K562 (cell line): Measurements from ENCODE around the gene WWOX. TPM values are rescaled to one million over a fixed set of nuclear protein-coding genes. Genes with fewer than 3 reads are reported as not detected.

ENCODE experiments used
- ATAC-seq: fragments of 200-7000 bp; cut with Tn5 transposase; 3 replicates; pipeline ENCODE4 v1.9.1; 2020; ENCODE audit warnings: moderate library complexity
- BruUV-seq: library from RNA; stranded (reverse); fragments of 400-500 nt; replicated peaks from 2 replicates; lab custom pipeline; 2021; lab: Mats Ljungman, UMichigan
- CTCF ChIA-PET: fragments of 300-600 bp; formaldehyde crosslinking; extraction: SDS; loops from one replicate; lab custom pipeline; 2021; ENCODE audit warnings: low intra/inter-chr PET ratio; lab: Yijun Ruan, JAX
- POLR2A ChIA-PET: fragments of 300-600, 350-650 bp; sonication (Branson Sonifier 250); formaldehyde crosslinking; extraction: SDS; loops from one replicate; lab custom pipeline; 2021; ENCODE audit warnings: antibody characterized with exemption, inconsistent platforms; lab: Yijun Ruan, JAX
- DNase-seq, 4 experiments: peaks; one replicate each; pipeline versions ENCODE4 v3.0.0 to v3.0.0-alpha.2; 2011 to 2018; ENCODE audit warnings: low spot score in 3 of 4, mixed read lengths in 3 of 4; ENCODE audit errors: extremely low read depth in 1 of 4
- FAIRE-seq: peaks from 2 replicates; lab custom pipeline; 2011; peaks lifted over from hg19 to GRCh38; lab: Jason Lieb, UNC
- H2AFZ ChIP-seq: 2 replicates; pipeline ENCODE4 v1.6.0; 2011; ENCODE audit warnings: low read depth, low read length, control low read depth, inconsistent platforms
- H3K27ac ChIP-seq: fragments of 200-600 bp; 3 replicates; pipeline ENCODE4 v1.8.0; 2011; ENCODE audit warnings: low read depth, mild to moderate bottlenecking, control low read depth, inconsistent platforms, low read length, moderate library complexity, mixed read lengths; ENCODE audit errors: extremely low read depth
- H3K27me3 ChIP-seq, 2 experiments: fragments of 300-600 bp in 1 of 2; 2 replicates in 1 of 2; 3 replicates in 1 of 2; pipeline versions ENCODE4 v1.6.0 to v1.8.0; 2011; ENCODE audit warnings: inconsistent platforms in 2 of 2, low read length in 2 of 2, mild to moderate bottlenecking in 1 of 2, mixed read lengths in 1 of 2, moderate library complexity in 1 of 2; ENCODE audit not compliant: control insufficient read depth in 2 of 2, insufficient read depth in 2 of 2
- H3K36me3 ChIP-seq: fragments of 300-600 bp; 3 replicates; pipeline ENCODE4 v1.8.0; 2011; ENCODE audit warnings: mild to moderate bottlenecking, low read length, inconsistent platforms; ENCODE audit not compliant: control insufficient read depth, insufficient read depth
- H3K4me1 ChIP-seq, 2 experiments: fragments of 200-600 bp in 1 of 2; replicated peaks in 1 of 2; 2 replicates in 1 of 2; 3 replicates in 1 of 2; pipeline versions ENCODE4 v1.5.1 to v1.8.0; 2011; ENCODE audit warnings: inconsistent platforms in 2 of 2, low read length in 2 of 2, mild to moderate bottlenecking in 1 of 2, mixed read lengths in 1 of 2, moderate library complexity in 1 of 2; ENCODE audit not compliant: control insufficient read depth in 2 of 2, insufficient read depth in 2 of 2
- H3K4me2 ChIP-seq: 2 replicates; pipeline ENCODE4 v1.6.1; 2011; ENCODE audit warnings: low read length, control low read depth, inconsistent platforms, mixed read lengths; ENCODE audit not compliant: insufficient read depth
- H3K4me3 ChIP-seq: fragments of 200-600 bp; sonication (generic), shearing (Covaris generic); 2 replicates; pipeline ENCODE4 v1.5.1; 2016; ENCODE audit warnings: control low read depth, inconsistent platforms
- H3K79me2 ChIP-seq: fragments of 200-600 bp; 3 replicates; pipeline ENCODE4 v1.8.0; 2011; ENCODE audit warnings: low read length, inconsistent platforms; ENCODE audit not compliant: control insufficient read depth, insufficient read depth
- H3K9ac ChIP-seq, 2 experiments: 2 replicates each; pipeline versions ENCODE4 v1.6.0 to v1.6.1; 2011; ENCODE audit warnings: low read depth in 2 of 2, low read length in 2 of 2, control low read depth in 1 of 2, inconsistent platforms in 1 of 2, mild to moderate bottlenecking in 1 of 2, mixed read lengths in 1 of 2; ENCODE audit not compliant: insufficient read depth in 1 of 2
- H3K9me1 ChIP-seq: one replicate; pipeline ENCODE4 v1.6.0; 2011; ENCODE audit warnings: inconsistent platforms, mild to moderate bottlenecking, low read length, moderate library complexity; ENCODE audit not compliant: control insufficient read depth, insufficient read depth
- H3K9me3 ChIP-seq: replicated peaks from 2 replicates; pipeline ENCODE4 v1.5.1; 2011; ENCODE audit warnings: low read depth, low read length, inconsistent platforms; ENCODE audit not compliant: control insufficient read depth, insufficient read depth
- H4K20me1 ChIP-seq: replicated peaks from 2 replicates; pipeline ENCODE4 v1.6.1; 2011; ENCODE audit warnings: low read length, inconsistent platforms, mixed read lengths; ENCODE audit not compliant: control insufficient read depth, insufficient read depth
- CCAR2 ChIP-seq: fragments of 200-400 bp; formaldehyde crosslinking; IDR thresholded peaks from 2 replicates; pipeline ENCODE4 v1.6.1; 2017; ENCODE audit warnings: mild to moderate bottlenecking, low read depth, low read length
- CREB1 ChIP-seq, 2 experiments: sonication (generic) in 1 of 2; formaldehyde crosslinking in 1 of 2; IDR thresholded peaks; 2 replicates each; pipeline versions ENCODE4 v1.6.1 to v1.8.0; 2012 to 2022; ENCODE audit warnings: inconsistent platforms in 1 of 2, mild to moderate bottlenecking in 1 of 2, missing genetic modification reagents in 1 of 2, moderate library complexity in 1 of 2
- PCBP2 ChIP-seq: fragments of 200-400 bp; formaldehyde crosslinking; IDR thresholded peaks from 2 replicates; pipeline ENCODE4 v1.6.1; 2018; ENCODE audit warnings: low read length, low read depth, mild to moderate bottlenecking, moderate library complexity; ENCODE audit not compliant: poor library complexity, severe bottlenecking
- SRSF9 ChIP-seq: fragments of 200-400 bp; formaldehyde crosslinking; IDR thresholded peaks from 2 replicates; pipeline ENCODE4 v1.6.1; 2017; ENCODE audit warnings: low read depth, low read length, borderline replicate concordance
- STAT5A ChIP-seq: IDR thresholded peaks from 2 replicates; pipeline ENCODE4 v1.6.1; 2012; ENCODE audit warnings: low read length, inconsistent platforms, borderline replicate concordance
- ZBTB8A ChIP-seq: fragments of 450-650 bp; IDR thresholded peaks from 2 replicates; pipeline ENCODE4 v1.6.1; 2018; ENCODE audit warnings: mild to moderate bottlenecking, moderate library complexity; ENCODE audit not compliant: partially characterized antibody
- WGBS: fragments of 100-300 bp; shearing (Covaris generic); methylation state at CpG from one replicate; pipeline ENCODE4 v1.1.6; 2016; ENCODE audit warnings: low coverage, mixed read lengths; ENCODE audit not compliant: insufficient coverage; ENCODE audit errors: missing lambda C conversion rate; 5-methylcytosine and 5-hydroxymethylcytosine counted together
- in situ Hi-C: fragments of 300-500 bp; cut with MboI; formaldehyde crosslinking; loops from 4 replicates; pipeline ENCODE4 v1.15.0; 2018; ENCODE audit warnings: inconsistent platforms, mixed read lengths
- intact Hi-C: fragments of 100-400 bp; cut with micrococcal nuclease; formaldehyde crosslinking; loops from 2 replicates; pipeline ENCODE4 v1.14.2; 2022
- polyA plus RNA-seq, 8 experiments: library from polyadenylated mRNA; depleted of rRNA in 4 of 8; stranded (reverse) in 5 of 8; unstranded in 3 of 8; fragments of >200 nt; fragmentation: Nextera tagmentation in 2 of 8; fragmentation: Illumina TruSeq in 1 of 8; extraction: Ambion mirVana in 2 of 8; extraction: Trizol in 1 of 8; gene quantifications; 2 replicates each; pipeline versions ENCODE4 v1.2.1 to v1.2.3, GENCODE V29; 2011 to 2014; ENCODE audit warnings: inconsistent platforms in 1 of 8, missing spikeins in 1 of 8
- total RNA-seq, 7 experiments: library from RNA; depleted of rRNA in 6 of 7; stranded (reverse); fragments of >200 nt in 6 of 7; fragmentation: Illumina TruSeq in 2 of 7; extraction: Trizol in 2 of 7; gene quantifications; 2 replicates each; pipeline versions ENCODE4 v1.2.1 to v1.2.3, GENCODE V29; 2011 to 2021; ENCODE audit warnings: low replicate concordance in 1 of 7
- TF ChIP-seq, protein P1 (sequence below), 2 experiments: fragments of 450-650 bp in 1 of 2; IDR thresholded peaks; 2 replicates each; pipeline ENCODE4 v1.6.1; 2011 to 2017; ENCODE audit warnings: low read depth in 2 of 2, antibody characterized with exemption in 1 of 2, borderline replicate concordance in 1 of 2, low read length in 1 of 2, mild to moderate bottlenecking in 1 of 2, mixed read lengths in 1 of 2; ENCODE audit not compliant: control insufficient read depth in 1 of 2
- TF ChIP-seq, protein P2 (sequence below): fragments of 450-650 bp; formaldehyde crosslinking; IDR thresholded peaks from 2 replicates; pipeline ENCODE4 v1.4.0; 2020; ENCODE audit warnings: mild to moderate bottlenecking

Gene WWOX
- total and polyA plus RNA-seq, 9 of the 15 experiments (the other 6 are each of a cell fraction or from before 2014, with no cell fraction given) = 1.6 to 22.7 (median 8.1) TPM

DNA sequence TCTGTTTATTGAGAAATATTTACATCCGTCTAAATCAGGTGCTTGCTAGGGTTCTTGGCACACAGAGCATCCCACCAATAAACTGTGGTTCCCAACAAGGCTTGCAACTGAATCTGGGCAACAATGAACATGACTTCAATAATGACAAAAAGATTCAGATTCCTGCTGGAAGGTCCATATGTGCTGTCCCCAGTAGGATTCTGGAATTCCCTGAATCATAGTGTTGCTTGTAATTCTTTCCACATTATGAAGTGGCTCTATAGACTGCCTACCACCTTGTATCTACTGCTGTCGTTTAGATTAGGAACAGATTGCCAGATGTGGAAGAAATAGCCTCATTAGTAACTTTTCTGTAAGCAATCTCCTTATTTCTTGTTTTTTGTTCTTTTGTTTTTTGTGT, 265.9 kb downstream of the WWOX start:
- Histone ChIP-seq H3K9me3 (no peaks in the 10 kb centered on the region), H2AFZ (no peak overlapping the region), H3K36me3 (no peaks in the 10 kb centered on the region), H3K27me3 (peaks cover 11 to 12% of the 10 kb centered on the region in 2 experiments), H3K79me2 (no peaks in the 10 kb centered on the region), H3K27ac (no peak overlapping the region), H4K20me1 (no peaks in the 10 kb centered on the region), H3K4me2 (no peak overlapping the region), H3K9ac (no peak overlapping the region), H3K4me1 (no peaks in the 10 kb centered on the region), H3K9me1 (no peaks in the 10 kb centered on the region), H3K4me3 (no peak overlapping the region)
- DNase-seq (peak in 2 of 4 experiments; percentile 2 to 3), ATAC-seq (no peak), FAIRE-seq (no peak)
- TF ChIP-seq PCBP2 = no peak
- BruUV-seq = no TSS peak
- intact Hi-C loops = no loop called here
- in situ Hi-C loops = no loop called here
- ChIA-PET CTCF (no interaction called here), POLR2A (no interaction called here)
- 4% methylated on average over 2 of the region's 2 CpGs for WGBS

DNA sequence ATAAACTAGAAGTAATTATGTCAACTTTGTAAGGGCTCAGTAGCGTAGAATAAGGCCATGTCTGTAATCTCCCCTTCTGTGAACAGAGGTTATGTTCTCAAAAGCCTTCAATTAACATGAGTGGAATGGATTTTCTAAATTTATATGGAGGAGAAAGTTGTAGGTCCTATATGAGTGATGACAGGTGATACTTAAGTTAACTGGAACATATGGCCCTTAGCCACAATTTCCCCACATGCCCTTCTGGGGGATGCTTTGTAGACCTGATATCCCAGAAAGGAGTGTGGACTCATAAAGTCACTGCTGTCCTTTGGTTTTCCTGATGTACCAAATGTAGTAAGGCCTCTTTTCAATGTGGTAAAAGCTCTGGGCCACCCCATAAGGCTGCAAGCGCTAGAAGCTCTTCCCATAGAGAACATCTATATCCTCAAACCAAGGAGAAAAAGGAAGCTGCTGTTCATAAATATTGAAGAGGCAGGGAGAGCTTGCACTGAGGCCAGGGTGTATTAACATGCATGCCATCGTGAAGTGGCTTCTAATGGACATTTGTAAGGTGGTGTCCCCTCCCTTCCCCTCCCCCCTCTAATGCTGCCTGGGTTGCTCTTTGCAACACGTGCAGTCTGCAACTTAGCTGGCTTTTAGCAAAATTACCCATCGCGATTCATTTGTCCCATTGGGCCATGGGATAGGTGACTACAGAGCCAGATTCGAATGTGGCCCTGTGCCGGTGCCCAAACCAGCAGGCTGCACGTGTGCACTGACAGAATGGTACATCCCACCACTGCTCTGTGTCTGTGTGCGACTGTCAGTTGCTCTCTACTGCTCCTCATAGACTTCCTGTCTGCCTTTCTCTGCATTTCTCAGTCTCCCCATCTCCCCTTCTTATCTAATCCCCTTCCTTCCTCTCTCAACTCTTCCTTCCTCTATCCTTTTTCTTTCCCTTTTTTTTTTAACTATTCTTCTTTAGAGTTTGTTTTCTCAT, 269.0 kb downstream of the WWOX start:
- Histone ChIP-seq H3K9me3 (no peaks in the 10 kb centered on the region), H3K79me2 (no peaks in the 10 kb centered on the region), H3K36me3 (no peaks in the 10 kb centered on the region), H3K27me3 (peaks cover 4 to 5% of the 10 kb centered on the region in 2 experiments; a peak in 4 of 5 replicates), H2AFZ (no peak overlapping the region), H3K9me1 (no peaks in the 10 kb centered on the region), H3K4me2 (no peak overlapping the region), H3K27ac (no peak overlapping the region), H3K4me3 (no peak overlapping the region), H3K9ac (no peak overlapping the region), H3K4me1 (no peaks in the 10 kb centered on the region), H4K20me1 (no peaks in the 10 kb centered on the region)
- 7% methylated on average over 10 of the region's 10 CpGs for WGBS
- intact Hi-C loops = no loop called here
- ChIA-PET CTCF (no interaction called here), POLR2A (no interaction called here)
- in situ Hi-C loops = no loop called here
- BruUV-seq = no TSS peak
- FAIRE-seq = no peak
- DNase-seq = no peak
- no peak for ATAC-seq
- TF ChIP-seq CREB1 (IDR thresholded peaks at IDR 0.05) = no peak
- no peak for TF ChIP-seq CREB1 (CRISPR knock-in tag; IDR thresholded peaks at IDR 0.05)
- TF ChIP-seq SRSF9 = no peak
- TF ChIP-seq ZBTB8A = no peak
- no peak for TF ChIP-seq CCAR2
- TF ChIP-seq, protein P1, sequence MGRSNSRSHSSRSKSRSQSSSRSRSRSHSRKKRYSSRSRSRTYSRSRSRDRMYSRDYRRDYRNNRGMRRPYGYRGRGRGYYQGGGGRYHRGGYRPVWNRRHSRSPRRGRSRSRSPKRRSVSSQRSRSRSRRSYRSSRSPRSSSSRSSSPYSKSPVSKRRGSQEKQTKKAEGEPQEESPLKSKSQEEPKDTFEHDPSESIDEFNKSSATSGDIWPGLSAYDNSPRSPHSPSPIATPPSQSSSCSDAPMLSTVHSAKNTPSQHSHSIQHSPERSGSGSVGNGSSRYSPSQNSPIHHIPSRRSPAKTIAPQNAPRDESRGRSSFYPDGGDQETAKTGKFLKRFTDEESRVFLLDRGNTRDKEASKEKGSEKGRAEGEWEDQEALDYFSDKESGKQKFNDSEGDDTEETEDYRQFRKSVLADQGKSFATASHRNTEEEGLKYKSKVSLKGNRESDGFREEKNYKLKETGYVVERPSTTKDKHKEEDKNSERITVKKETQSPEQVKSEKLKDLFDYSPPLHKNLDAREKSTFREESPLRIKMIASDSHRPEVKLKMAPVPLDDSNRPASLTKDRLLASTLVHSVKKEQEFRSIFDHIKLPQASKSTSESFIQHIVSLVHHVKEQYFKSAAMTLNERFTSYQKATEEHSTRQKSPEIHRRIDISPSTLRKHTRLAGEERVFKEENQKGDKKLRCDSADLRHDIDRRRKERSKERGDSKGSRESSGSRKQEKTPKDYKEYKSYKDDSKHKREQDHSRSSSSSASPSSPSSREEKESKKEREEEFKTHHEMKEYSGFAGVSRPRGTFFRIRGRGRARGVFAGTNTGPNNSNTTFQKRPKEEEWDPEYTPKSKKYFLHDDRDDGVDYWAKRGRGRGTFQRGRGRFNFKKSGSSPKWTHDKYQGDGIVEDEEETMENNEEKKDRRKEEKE (IDR thresholded peaks at IDR 0.05; ENCODE audit: borderline replicate concordance in 1 of 2, control insufficient read depth in 1 of 2, low read depth in 2 of 2, low read length in 1 of 2) = no peak
- TF ChIP-seq STAT5A = no peak
- TF ChIP-seq, protein P2, sequence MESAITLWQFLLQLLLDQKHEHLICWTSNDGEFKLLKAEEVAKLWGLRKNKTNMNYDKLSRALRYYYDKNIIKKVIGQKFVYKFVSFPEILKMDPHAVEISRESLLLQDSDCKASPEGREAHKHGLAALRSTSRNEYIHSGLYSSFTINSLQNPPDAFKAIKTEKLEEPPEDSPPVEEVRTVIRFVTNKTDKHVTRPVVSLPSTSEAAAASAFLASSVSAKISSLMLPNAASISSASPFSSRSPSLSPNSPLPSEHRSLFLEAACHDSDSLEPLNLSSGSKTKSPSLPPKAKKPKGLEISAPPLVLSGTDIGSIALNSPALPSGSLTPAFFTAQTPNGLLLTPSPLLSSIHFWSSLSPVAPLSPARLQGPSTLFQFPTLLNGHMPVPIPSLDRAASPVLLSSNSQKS = no peak
